Neural progenitor cell (in vitro differentiated cells): Measurements from ENCODE around the gene RNF217. TPM values are rescaled to one million over a fixed set of nuclear protein-coding genes. Genes with fewer than 3 reads are reported as not detected.

Experiments
- DNase-seq: peaks from one replicate; pipeline ENCODE4 v3.0.0-alpha.2; 2016; ENCODE audit warnings: low spot score
- H2AFZ ChIP-seq: fragments of 200-600 bp; sonication (generic); replicated peaks from 2 replicates; pipeline ENCODE4 v1.6.1; 2016; ENCODE audit warnings: antibody characterized with exemption
- H3F3A ChIP-seq: fragments of 200-600 bp; sonication (generic); 2 replicates; pipeline ENCODE4 v1.6.1; 2016; ENCODE audit warnings: antibody characterized with exemption, low read depth
- H3K27ac ChIP-seq: fragments of 200-600 bp; sonication (generic); 2 replicates; pipeline ENCODE4 v1.5.1; 2016; ENCODE audit warnings: mild to moderate bottlenecking
- H3K27me3 ChIP-seq: fragments of 200-600 bp; sonication (generic); 2 replicates; pipeline ENCODE4 v1.6.1; 2016; ENCODE audit warnings: mild to moderate bottlenecking, moderate library complexity
- H3K36me3 ChIP-seq: fragments of 200-600 bp; sonication (generic); 2 replicates; pipeline ENCODE4 v1.5.1; 2016
- H3K4me1 ChIP-seq: fragments of 200-600 bp; sonication (generic); 2 replicates; pipeline ENCODE4 v1.6.1; 2016; ENCODE audit warnings: mixed run types
- H3K4me2 ChIP-seq: fragments of 200-600 bp; sonication (generic); 2 replicates; pipeline ENCODE4 v1.6.1; 2016
- H3K4me3 ChIP-seq: fragments of 200-600 bp; sonication (generic); 2 replicates; pipeline ENCODE4 v1.5.1; 2016
- H3K79me2 ChIP-seq: fragments of 200-600 bp; sonication (generic); 2 replicates; pipeline ENCODE4 v1.6.1; 2016; ENCODE audit warnings: low read depth
- H3K9ac ChIP-seq: fragments of 200-600 bp; sonication (generic); 2 replicates; pipeline ENCODE4 v1.6.1; 2016
- H3K9me3 ChIP-seq: fragments of 200-600 bp; sonication (generic); 2 replicates; pipeline ENCODE4 v1.5.1; 2016; ENCODE audit warnings: low read depth
- H4K20me1 ChIP-seq: fragments of 200-600 bp; sonication (generic); 2 replicates; pipeline ENCODE4 v1.6.1; 2016; ENCODE audit warnings: low read depth
- H3K27ac Mint-ChIP-seq: 3 replicates; pipeline ENCODE4 v1.8.0; 2021; ENCODE audit warnings: mixed read lengths
- H3K27me3 Mint-ChIP-seq: 2 replicates; pipeline ENCODE4 v1.8.0; 2022; ENCODE audit warnings: low read depth, mild to moderate bottlenecking, inconsistent platforms, moderate library complexity, mixed read lengths; ENCODE audit not compliant: insufficient read depth
- H3K36me3 Mint-ChIP-seq: 3 replicates; pipeline ENCODE4 v1.8.0; 2021; ENCODE audit warnings: mixed read lengths
- H3K4me1 Mint-ChIP-seq: 3 replicates; pipeline ENCODE4 v1.8.0; 2021; ENCODE audit warnings: mixed read lengths
- H3K4me3 Mint-ChIP-seq: 3 replicates; pipeline ENCODE4 v1.8.0; 2021; ENCODE audit warnings: mild to moderate bottlenecking, moderate library complexity, mixed read lengths
- H3K9me3 Mint-ChIP-seq: 3 replicates; pipeline ENCODE4 v1.8.0; 2020; ENCODE audit warnings: mixed read lengths
- EZH2 ChIP-seq: fragments of 200-600 bp; sonication (generic); IDR thresholded peaks from 2 replicates; pipeline ENCODE4 v1.6.1; 2017; ENCODE audit warnings: antibody characterized with exemption, mild to moderate bottlenecking, moderate library complexity
- EZH2phosphoT487 ChIP-seq: fragments of 200-600 bp; sonication (generic); IDR thresholded peaks from 2 replicates; pipeline ENCODE4 v1.6.1; 2017; ENCODE audit warnings: antibody characterized with exemption
- total RNA-seq: library from RNA; depleted of rRNA; stranded (reverse); fragments of >200 nt; gene quantifications from 2 replicates; pipeline ENCODE4 v1.2.3, GENCODE V29; 2015; ENCODE audit warnings: low replicate concordance
- TF ChIP-seq, protein P1 (sequence below): fragments of 200-600 bp; sonication (generic); IDR thresholded peaks from 2 replicates; pipeline ENCODE4 v1.5.1; 2017; ENCODE audit warnings: antibody characterized with exemption, mild to moderate bottlenecking

The RNF217 gene
- total RNA-seq, 1 donor from 2014 or later, result 24.1 TPM

DNA sequence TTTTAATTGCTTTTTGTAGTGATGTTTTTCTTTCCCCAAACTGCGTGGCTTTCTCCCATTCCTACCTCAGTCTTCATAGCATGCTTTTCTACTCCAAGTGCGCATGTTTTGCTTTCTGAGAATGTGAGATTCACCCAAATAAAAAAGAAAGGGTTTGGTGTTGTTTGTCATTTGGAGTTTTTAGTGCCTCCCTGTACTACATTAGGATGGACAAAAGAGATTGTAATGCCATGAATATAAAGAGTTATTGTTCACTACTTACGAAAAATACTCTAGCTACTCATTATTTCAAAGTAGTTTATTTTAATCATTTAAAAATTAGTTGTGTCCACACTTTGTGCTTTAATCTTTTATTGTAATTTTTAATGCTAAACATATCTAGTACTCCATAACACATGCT is 81.8 kb downstream of the RNF217 start:
- Mint-ChIP-seq H3K4me3 (no peak overlapping the region), H3K4me1 (peaks cover 8% of the 10 kb centered on the region), H3K27ac (no peak overlapping the region), H3K9me3 (no peaks in the 10 kb centered on the region), H3K36me3 (peaks cover 7% of the 10 kb centered on the region), H3K27me3 (no peaks in the 10 kb centered on the region)
- Histone ChIP-seq H3K4me2 (no peak overlapping the region), H3K36me3 (no peaks in the 10 kb centered on the region), H3K9me3 (no peaks in the 10 kb centered on the region), H4K20me1 (no peaks in the 10 kb centered on the region), H3F3A (no peaks in the 10 kb centered on the region), H3K4me1 (peaks cover 15% of the 10 kb centered on the region), H3K27me3 (no peaks in the 10 kb centered on the region), H3K27ac (no peak overlapping the region), H3K4me3 (no peak overlapping the region), H3K79me2 (no peaks in the 10 kb centered on the region), H2AFZ (no peak overlapping the region), H3K9ac (no peak overlapping the region)
- no peak for TF ChIP-seq EZH2phosphoT487
- TF ChIP-seq, protein P1, sequence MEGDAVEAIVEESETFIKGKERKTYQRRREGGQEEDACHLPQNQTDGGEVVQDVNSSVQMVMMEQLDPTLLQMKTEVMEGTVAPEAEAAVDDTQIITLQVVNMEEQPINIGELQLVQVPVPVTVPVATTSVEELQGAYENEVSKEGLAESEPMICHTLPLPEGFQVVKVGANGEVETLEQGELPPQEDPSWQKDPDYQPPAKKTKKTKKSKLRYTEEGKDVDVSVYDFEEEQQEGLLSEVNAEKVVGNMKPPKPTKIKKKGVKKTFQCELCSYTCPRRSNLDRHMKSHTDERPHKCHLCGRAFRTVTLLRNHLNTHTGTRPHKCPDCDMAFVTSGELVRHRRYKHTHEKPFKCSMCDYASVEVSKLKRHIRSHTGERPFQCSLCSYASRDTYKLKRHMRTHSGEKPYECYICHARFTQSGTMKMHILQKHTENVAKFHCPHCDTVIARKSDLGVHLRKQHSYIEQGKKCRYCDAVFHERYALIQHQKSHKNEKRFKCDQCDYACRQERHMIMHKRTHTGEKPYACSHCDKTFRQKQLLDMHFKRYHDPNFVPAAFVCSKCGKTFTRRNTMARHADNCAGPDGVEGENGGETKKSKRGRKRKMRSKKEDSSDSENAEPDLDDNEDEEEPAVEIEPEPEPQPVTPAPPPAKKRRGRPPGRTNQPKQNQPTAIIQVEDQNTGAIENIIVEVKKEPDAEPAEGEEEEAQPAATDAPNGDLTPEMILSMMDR, result no peak
- no peak for TF ChIP-seq EZH2
- no peak for DNase-seq

- TF ChIP-seq, protein P1, result no peak
- TF ChIP-seq EZH2, result no peak
- TF ChIP-seq EZH2phosphoT487, result no peak
- H3K9ac ChIP-seq, result no peak overlapping the region
- no peaks in the 10 kb centered on the region for H3K27me3 ChIP-seq
- no peaks in the 10 kb centered on the region for H3K9me3 ChIP-seq
- Mint-ChIP-seq H3K36me3 (peaks cover 5% of the 10 kb centered on the region), H3K9me3 (no peaks in the 10 kb centered on the region), H3K4me1 (peaks cover 8% of the 10 kb centered on the region), H3K27me3 (no peaks in the 10 kb centered on the region), H3K4me3 (no peak overlapping the region), H3K27ac (no peak overlapping the region)
- no peak overlapping the region for H3K4me2 ChIP-seq
- no peaks in the 10 kb centered on the region for H4K20me1 ChIP-seq
- H3K36me3 ChIP-seq, result no peaks in the 10 kb centered on the region
- no peak overlapping the region for H3K4me3 ChIP-seq
- H3K4me1 ChIP-seq, result peaks cover 15% of the 10 kb centered on the region
- H3K79me2 ChIP-seq, result no peaks in the 10 kb centered on the region
- no peaks in the 10 kb centered on the region for H3F3A ChIP-seq
- H3K27ac ChIP-seq, result no peak overlapping the region
- no peak for DNase-seq
- H2AFZ ChIP-seq, result no peak overlapping the region
Measured at GRCh38 chr6:125044667-125045066, 82.4 kb downstream of the RNF217 start.

DNA sequence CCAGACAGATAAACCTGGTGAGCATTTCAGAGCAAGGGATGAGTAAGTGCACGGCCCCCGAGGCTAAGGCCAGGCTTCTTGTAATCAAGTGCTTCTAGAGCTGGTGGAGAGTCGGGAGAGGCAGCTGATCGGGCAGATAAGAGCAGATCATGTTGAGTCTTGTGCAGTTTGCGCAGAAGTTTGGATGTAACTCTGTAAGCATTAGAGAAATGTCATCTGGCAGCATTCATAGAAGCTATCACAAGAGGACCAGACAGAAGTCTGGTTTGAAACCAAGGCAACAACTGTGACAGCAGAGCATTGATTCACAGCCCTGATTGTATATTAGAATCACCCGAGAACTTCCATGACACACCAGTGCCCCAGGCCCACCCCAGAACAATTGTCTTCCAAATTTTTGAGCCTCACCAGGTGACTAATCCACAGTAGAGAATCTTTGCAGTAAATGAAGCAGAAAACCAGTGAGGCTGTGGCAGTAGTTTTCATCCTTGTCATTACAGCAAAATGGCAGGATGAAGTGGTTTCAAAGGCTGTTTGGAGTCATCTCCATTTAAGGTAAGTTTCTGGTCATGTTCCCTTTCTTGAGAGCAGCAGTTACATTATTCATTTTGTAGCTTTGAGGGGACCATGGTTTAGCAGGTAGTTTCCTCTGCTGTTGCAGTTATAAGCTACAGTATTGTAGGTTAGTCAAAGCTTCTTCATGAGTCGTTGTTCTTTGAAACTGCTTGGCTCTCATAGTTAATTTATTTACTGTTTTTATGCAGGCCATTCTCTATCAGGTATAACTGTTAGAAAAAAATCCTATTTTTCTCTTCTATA is 84.1 kb downstream of the RNF217 start:
- H3K27ac Mint-ChIP-seq, result no peak overlapping the region

More for the DNA sequence above, 84.1 kb downstream of the RNF217 start:
- Histone ChIP-seq H3K4me3 (no peak overlapping the region), H3K79me2 (no peaks in the 10 kb centered on the region), H3K4me2 (no peak overlapping the region), H3K9me3 (no peaks in the 10 kb centered on the region), H3K27me3 (no peaks in the 10 kb centered on the region), H3K27ac (no peak overlapping the region), H4K20me1 (no peaks in the 10 kb centered on the region), H2AFZ (no peak overlapping the region), H3K36me3 (no peaks in the 10 kb centered on the region), H3F3A (no peaks in the 10 kb centered on the region), H3K9ac (no peak overlapping the region), H3K4me1 (peaks cover 15% of the 10 kb centered on the region)
- no peaks in the 10 kb centered on the region for H3K9me3 Mint-ChIP-seq
- H3K27me3 Mint-ChIP-seq, result no peaks in the 10 kb centered on the region
- TF ChIP-seq EZH2phosphoT487, result no peak
- TF ChIP-seq, protein P1, result no peak
- no peak for DNase-seq
- peaks cover 4% of the 10 kb centered on the region for H3K36me3 Mint-ChIP-seq
- H3K4me1 Mint-ChIP-seq, result peaks cover 8% of the 10 kb centered on the region
- H3K4me3 Mint-ChIP-seq, result no peak overlapping the region
